Measurements from ENCODE around the gene PEDS1.
"Not testable (repeated sequence)": the region's sequence is repeated elsewhere in the genome, so short reads cannot be mapped to it uniquely, and the experiment has no call there.

Gene PEDS1

DNA sequence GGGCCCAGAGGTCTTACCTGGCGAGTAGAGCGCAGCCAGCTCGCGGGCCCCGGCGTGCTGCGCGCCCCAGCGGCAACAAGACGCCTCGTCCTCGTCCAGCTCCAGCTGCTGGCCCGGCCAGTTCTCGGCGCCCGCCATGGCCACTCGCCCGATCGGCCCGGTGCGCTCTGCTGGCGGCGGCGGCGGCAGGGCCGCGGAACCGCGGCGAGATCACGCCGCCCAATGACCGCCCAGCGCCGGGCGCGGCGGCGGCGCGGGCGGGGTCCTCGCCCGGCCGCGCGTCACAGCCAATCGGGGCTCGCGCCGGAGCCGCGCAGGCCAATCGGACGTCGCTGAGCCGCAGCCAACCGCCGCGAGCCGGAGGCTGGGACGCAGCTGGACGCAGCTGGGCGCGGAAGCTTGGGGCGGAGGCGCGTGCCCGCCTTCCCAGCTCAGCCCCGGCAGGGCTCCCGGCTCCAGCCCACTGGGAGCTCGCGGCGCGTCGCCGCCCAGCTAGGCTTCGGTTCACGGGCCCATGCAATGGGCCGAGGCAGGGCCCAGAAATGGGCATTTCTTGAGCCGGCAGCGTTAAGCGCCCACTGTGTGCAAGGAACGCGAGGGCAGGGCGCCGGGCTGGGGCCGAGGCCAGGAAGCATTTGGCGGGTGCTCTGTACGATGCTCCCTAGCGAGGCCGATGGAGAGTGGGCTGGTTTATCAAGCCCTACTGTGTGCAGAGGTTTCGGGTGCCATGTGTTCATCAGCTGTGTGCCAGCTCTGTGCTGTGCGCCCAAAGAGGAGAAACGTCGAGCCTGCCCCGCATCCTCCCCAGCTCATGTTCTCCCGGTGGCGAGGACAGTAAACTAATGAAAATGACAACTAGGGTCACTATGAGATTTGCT lies at the start of gene PEDS1:
Gene PEDS1, minus strand, starts transcription at position 224 of the 878 bp plus-strand sequence. Its CDS starts 86 bp downstream, at position 138.
- Histone ChIP-seq H3K4me2 (peak within 1 kb of the TSS; percentile 99), H3K27me3 (no peaks in the 10 kb centered on the region), H3K36me3 (peaks cover 25% of the 10 kb centered on the region), H3K27ac (peak within 1 kb of the TSS; percentile 93), H3K4me1 (peaks cover 40% of the 10 kb centered on the region), H3K4me3 (peak within 1 kb of the TSS; percentile 100), H4K20me1 (peaks cover 40% of the 10 kb centered on the region), H3K9me3 (no peaks in the 10 kb centered on the region), H3K9ac (peak within 1 kb of the TSS; percentile 95)
- no peak for TF ChIP-seq Cebpa-rat (IDR thresholded peaks at IDR 0.05)

- Histone ChIP-seq H3K27me3 (no peaks in the 10 kb centered on the region), H3K9me3 (peaks cover 12% of the 10 kb centered on the region), H3K4me3 (no peak overlapping the region), H4K20me1 (no peaks in the 10 kb centered on the region), H3K36me3 (no peaks in the 10 kb centered on the region), H3K4me2 (no peak overlapping the region), H3K4me1 (no peaks in the 10 kb centered on the region), H3K9ac (no peak overlapping the region), H3K27ac (no peak overlapping the region)
- no peak for TF ChIP-seq Cebpa-rat (IDR thresholded peaks at IDR 0.05)
Observed at GRCh38 chr20:50202677-50203076, 49.2 kb upstream of the PEDS1 start.

DNA sequence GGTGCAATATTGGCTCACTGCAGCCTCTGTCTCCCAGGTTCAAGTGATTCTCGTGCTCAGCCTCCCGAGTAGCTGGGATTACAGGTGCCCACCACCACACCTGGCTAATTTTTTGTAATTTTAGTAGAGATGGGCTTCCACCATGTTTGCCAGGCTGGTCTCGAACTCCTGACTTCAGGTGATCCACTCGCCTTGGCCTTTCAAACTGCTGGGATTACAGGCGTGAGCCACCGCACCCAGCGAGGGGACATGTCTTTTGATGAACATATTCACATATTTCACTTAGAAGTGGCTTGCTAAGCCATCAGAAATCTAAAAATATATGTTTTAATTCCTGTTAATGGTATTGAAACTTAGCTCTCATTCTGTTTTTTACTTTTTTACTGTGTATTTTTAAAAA lies 48.2 kb upstream of the PEDS1 start:
- H3K9ac ChIP-seq, H3K4me2 ChIP-seq, H3K27ac ChIP-seq, H3K4me3 ChIP-seq, H3K36me3 ChIP-seq, H4K20me1 ChIP-seq, H3K4me1 ChIP-seq, H3K27me3 ChIP-seq: not testable (repeated sequence)
- H3K9me3 ChIP-seq, result peaks cover 12% of the 10 kb centered on the region

GRCh38 chr20:50200482-50201104 lies 47.1 kb upstream of the PEDS1 start:
- H4K20me1 ChIP-seq, result no peaks in the 10 kb centered on the region
- no peak overlapping the region for H3K9ac ChIP-seq
- no peak overlapping the region for H3K4me2 ChIP-seq
- H3K36me3 ChIP-seq, result no peaks in the 10 kb centered on the region
- H3K27ac ChIP-seq, result no peak overlapping the region
- H3K9me3 ChIP-seq, result peaks cover 12% of the 10 kb centered on the region
- TF ChIP-seq Cebpa-rat (IDR thresholded peaks at IDR 0.05), result no peak
- H3K4me3 ChIP-seq, result no peak overlapping the region
- no peaks in the 10 kb centered on the region for H3K27me3 ChIP-seq
- H3K4me1 ChIP-seq, result no peaks in the 10 kb centered on the region

DNA sequence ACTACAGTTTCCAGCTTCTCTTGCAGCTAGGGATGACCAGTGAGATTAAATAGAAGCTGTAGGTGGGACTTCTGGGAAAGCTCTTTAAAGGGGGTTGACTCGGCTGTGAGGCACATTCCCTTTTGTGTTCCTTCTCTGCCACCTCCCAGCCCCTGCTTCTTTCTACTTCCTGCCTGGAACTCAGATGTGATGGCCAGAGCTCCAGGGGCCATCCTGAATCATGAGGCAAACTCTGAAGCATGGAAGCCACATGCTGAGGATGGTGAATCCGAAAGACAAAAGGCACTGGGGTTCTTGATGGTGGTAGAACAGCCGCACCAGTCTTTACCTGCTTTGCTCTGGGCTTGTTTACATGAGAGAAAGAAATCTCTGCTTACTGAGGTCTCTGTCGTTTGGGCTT lies 46.2 kb upstream of the PEDS1 start:
- Histone ChIP-seq H3K4me1 (no peaks in the 10 kb centered on the region), H4K20me1 (peaks cover 8% of the 10 kb centered on the region; the same call in 1 of the 2 replicates), H3K4me2 (no peak overlapping the region), H3K27ac (no peak overlapping the region), H3K9me3 (peaks cover 12% of the 10 kb centered on the region), H3K27me3 (no peaks in the 10 kb centered on the region), H3K4me3 (no peak overlapping the region), H3K36me3 (no peaks in the 10 kb centered on the region), H3K9ac (no peak overlapping the region)
- no peak for TF ChIP-seq Cebpa-rat (IDR thresholded peaks at IDR 0.05)

GRCh38 chr20:50198716-50199115 lies 45.2 kb upstream of the PEDS1 start:
- Histone ChIP-seq H4K20me1 (peaks cover 18% of the 10 kb centered on the region), H3K4me1 (peaks cover 8% of the 10 kb centered on the region), H3K27me3 (no peaks in the 10 kb centered on the region), H3K9me3 (peaks cover 2% of the 10 kb centered on the region; the same call in 1 of the 2 replicates), H3K4me3 (no peak overlapping the region), H3K36me3 (peaks cover 8% of the 10 kb centered on the region; the same call in 1 of the 2 replicates), H3K9ac (no peak overlapping the region), H3K27ac (no peak overlapping the region), H3K4me2 (no peak overlapping the region)
- no peak for TF ChIP-seq Cebpa-rat (IDR thresholded peaks at IDR 0.05)

GRCh38 chr20:50198180-50198666 lies 44.7 kb upstream of the PEDS1 start:
- Histone ChIP-seq H3K9me3 (no peaks in the 10 kb centered on the region; the same call in 1 of the 2 replicates), H3K4me1 (peaks cover 13% of the 10 kb centered on the region), H3K9ac (no peak overlapping the region), H3K4me2 (no peak overlapping the region), H3K27me3 (no peaks in the 10 kb centered on the region), H3K36me3 (peaks cover 8% of the 10 kb centered on the region; the same call in 1 of the 2 replicates), H3K4me3 (no peak overlapping the region), H3K27ac (no peak overlapping the region), H4K20me1 (peaks cover 23% of the 10 kb centered on the region)
- TF ChIP-seq Cebpa-rat (IDR thresholded peaks at IDR 0.05), result no peak

- H3K4me3 ChIP-seq, result no peak overlapping the region
- no peak overlapping the region for H3K4me2 ChIP-seq
- H3K27ac ChIP-seq, result no peak overlapping the region
- H3K9me3 ChIP-seq, result no peaks in the 10 kb centered on the region; the same call in 1 of the 2 replicates
- TF ChIP-seq Cebpa-rat (IDR thresholded peaks at IDR 0.05), result no peak
- H4K20me1 ChIP-seq, result peaks cover 29% of the 10 kb centered on the region
- no peaks in the 10 kb centered on the region for H3K27me3 ChIP-seq
- H3K9ac ChIP-seq, result no peak overlapping the region
- H3K36me3 ChIP-seq, result peaks cover 8% of the 10 kb centered on the region; the same call in 1 of the 2 replicates
- peaks cover 19% of the 10 kb centered on the region for H3K4me1 ChIP-seq
Observed at GRCh38 chr20:50197463-50198179, 44.1 kb upstream of the PEDS1 start.

DNA sequence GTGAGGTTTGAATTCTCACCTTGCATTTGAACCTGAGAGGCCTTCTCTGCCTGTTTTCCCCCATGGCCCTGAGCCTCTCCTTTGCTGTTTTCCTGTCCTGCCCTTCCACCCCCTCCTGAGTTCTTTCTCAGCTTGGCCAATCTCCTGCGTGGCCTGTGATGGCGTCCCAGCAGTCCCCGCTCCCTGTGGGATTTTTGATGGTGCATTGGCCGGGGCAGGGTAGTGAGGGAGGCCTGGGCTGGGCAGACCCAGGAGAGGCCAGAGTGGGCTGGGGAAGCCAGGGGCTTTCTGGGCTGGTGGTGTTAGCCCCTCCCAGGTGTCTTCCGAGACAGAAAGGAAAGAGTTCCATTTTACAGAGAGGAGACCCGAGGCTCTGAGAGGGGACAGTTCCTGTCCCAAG lies 43.4 kb upstream of the PEDS1 start:
- no peak for TF ChIP-seq Cebpa-rat (IDR thresholded peaks at IDR 0.05)
- H3K27ac ChIP-seq, result no peak overlapping the region
- H4K20me1 ChIP-seq, result peaks cover 29% of the 10 kb centered on the region

More for the DNA sequence above, 43.4 kb upstream of the PEDS1 start:
- peaks cover 20% of the 10 kb centered on the region for H3K4me1 ChIP-seq
- H3K36me3 ChIP-seq, result peaks cover 8% of the 10 kb centered on the region; the same call in 1 of the 2 replicates
- no peaks in the 10 kb centered on the region; the same call in 1 of the 2 replicates for H3K9me3 ChIP-seq
- H3K27me3 ChIP-seq, result no peaks in the 10 kb centered on the region
- no peak overlapping the region for H3K4me2 ChIP-seq
- H3K4me3 ChIP-seq, result no peak overlapping the region
- H3K9ac ChIP-seq, result no peak overlapping the region
